ENCODE data around the gene MED27. TPM values are rescaled to one million over a fixed set of nuclear protein-coding genes. Genes with fewer than 3 reads are reported as not detected.

MED27 gene
- total and polyA plus RNA-seq, 10 of the 15 experiments (the other 5 are each of a cell fraction or from before 2014, with no cell fraction given), result 20.3 to 50.3 (median 35.5) TPM

DNA sequence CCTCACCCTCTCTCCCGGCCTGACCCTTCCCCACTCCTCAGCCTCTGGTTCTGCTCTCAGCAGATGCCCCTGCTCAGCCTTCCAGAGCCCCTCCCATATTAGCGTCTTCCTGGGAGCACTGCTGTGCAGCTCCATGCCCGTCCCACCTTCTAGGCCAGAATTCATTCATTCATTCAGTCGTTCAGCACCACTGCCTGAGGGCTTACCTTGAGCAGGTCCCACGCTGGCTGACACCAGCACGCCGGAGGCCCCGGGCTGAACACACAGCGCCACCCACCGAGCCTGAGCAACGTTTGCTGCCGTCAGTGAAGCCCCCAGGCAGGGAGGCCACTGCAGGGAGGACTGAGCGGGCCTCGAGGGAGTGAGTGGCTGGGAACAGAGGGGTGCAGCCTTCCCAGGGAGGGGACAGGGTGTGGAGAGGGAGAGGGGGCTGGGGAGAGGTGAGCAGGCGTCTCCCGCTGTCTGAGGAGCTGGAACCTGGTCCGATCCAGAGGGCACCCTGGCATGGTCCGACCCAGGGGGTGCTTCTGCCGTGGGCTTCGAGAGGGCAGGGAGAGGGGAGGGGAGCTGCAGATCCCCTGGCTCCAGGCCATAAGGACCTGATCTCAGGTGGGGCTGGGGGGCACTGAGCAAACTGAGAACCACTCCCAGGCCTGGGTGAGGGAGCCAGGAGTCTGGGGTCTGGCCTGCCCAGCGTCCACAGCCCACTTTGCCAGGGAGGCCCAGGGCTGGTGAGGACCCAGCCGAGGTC, 241.0 kb downstream of the MED27 start:
- no peak overlapping the region for H3K27ac ChIP-seq (ENCODE audit: control insufficient read depth, insufficient read depth)
- no peaks in the 10 kb centered on the region for H4K20me1 ChIP-seq (ENCODE audit: control insufficient read depth, insufficient read depth)
- RAD21 ChIA-PET (ENCODE audit: unreplicated experiment), result no interaction called here
- H3K4me2 ChIP-seq (ENCODE audit: control insufficient read depth, insufficient read depth), result no peak overlapping the region
- no peak overlapping the region for H3K4me3 ChIP-seq
- CTCF ChIA-PET, result interaction anchor here (2.0 kb wide), 1 partner anchor 398 kb away, joined by 5 read pairs; no protein-coding TSS in a partner anchor
- SMC1A ChIA-PET (ENCODE audit: uncharacterized antibody, unreplicated experiment), result no interaction called here
- TF ChIP-seq ZNF24 (IDR thresholded peaks at IDR 0.05) (0 out of 2 replicates have a peak, but pooled peaks have one; percentile 17), BACH1 (IDR thresholded peaks at IDR 0.05; ENCODE audit: borderline replicate concordance) (no peak)
- no peak overlapping the region for H2AFZ ChIP-seq (ENCODE audit: control insufficient read depth, low read depth, low read length)
- POLR2A ChIA-PET, result no interaction called here
- no peaks in the 10 kb centered on the region for H3K4me1 ChIP-seq (ENCODE audit: control insufficient read depth, insufficient read depth, low read length)
- H3K79me2 ChIP-seq (ENCODE audit: control insufficient read depth, insufficient read depth, low read length), result no peaks in the 10 kb centered on the region
- in situ Hi-C loops (cut with MboI) (no loop called here), intact Hi-C loops (cut with micrococcal nuclease; ENCODE audit: unreplicated experiment) (no loop called here)
- H3K36me3 ChIP-seq (ENCODE audit: control insufficient read depth in 2 of 2, insufficient read depth in 2 of 2, low read length in 1 of 2), result no peaks in the 10 kb centered on the region
- BruUV-seq (replicated peaks), result no TSS peak
- FAIRE-seq (no peak), ATAC-seq (no peak), DNase-seq (ENCODE audit: low read depth, low spot score) (no peak)
- 40% methylated on average over 21 of the region's 22 CpGs for WGBS (ENCODE audit: insufficient coverage, insufficient replicate concordance, low lambda C conversion rate, missing lambda C conversion rate)
- no peaks in the 10 kb centered on the region; a peak in 1 of 4 replicates for H3K27me3 ChIP-seq (replicated peaks in 1 of 2; ENCODE audit: control insufficient read depth in 2 of 2, insufficient read depth in 2 of 2, low read length in 1 of 2)
- H3K9me3 ChIP-seq (replicated peaks; ENCODE audit: control insufficient read depth, insufficient read depth, low read length), result no peaks in the 10 kb centered on the region; the same call in 2 of the 3 replicates
- H3K9ac ChIP-seq (ENCODE audit: control insufficient read depth, insufficient read depth, low read length), result no peak overlapping the region

GRCh38 chr9:131837836-131838235, 241.8 kb downstream of the MED27 start:
- no peaks in the 10 kb centered on the region for H3K79me2 ChIP-seq (ENCODE audit: control insufficient read depth, insufficient read depth, low read length)
- FAIRE-seq (no peak), ATAC-seq (no peak), DNase-seq (ENCODE audit: low read depth, low spot score) (no peak)
- in situ Hi-C loops (cut with MboI), result no loop called here
- CTCF ChIA-PET, result no interaction called here
- H3K4me3 ChIP-seq, result no peak overlapping the region
- no peak overlapping the region for H3K4me2 ChIP-seq (ENCODE audit: control insufficient read depth, insufficient read depth)
- no peaks in the 10 kb centered on the region; the same call in 2 of the 3 replicates for H3K9me3 ChIP-seq (replicated peaks; ENCODE audit: control insufficient read depth, insufficient read depth, low read length)
- RAD21 ChIA-PET (ENCODE audit: unreplicated experiment), result no interaction called here
- no peak overlapping the region for H3K9ac ChIP-seq (ENCODE audit: control insufficient read depth, insufficient read depth, low read length)
- H3K36me3 ChIP-seq (ENCODE audit: control insufficient read depth in 2 of 2, insufficient read depth in 2 of 2, low read length in 1 of 2), result no peaks in the 10 kb centered on the region
- no peak overlapping the region for H2AFZ ChIP-seq (ENCODE audit: control insufficient read depth, low read depth, low read length)
- POLR2A ChIA-PET, result no interaction called here
- no peak overlapping the region for H3K27ac ChIP-seq (ENCODE audit: control insufficient read depth, insufficient read depth)
- H4K20me1 ChIP-seq (ENCODE audit: control insufficient read depth, insufficient read depth), result no peaks in the 10 kb centered on the region
- peaks cover 0 to 1% of the 10 kb centered on the region in 2 experiments; a peak in 1 of 4 replicates for H3K27me3 ChIP-seq (replicated peaks in 1 of 2; ENCODE audit: control insufficient read depth in 2 of 2, insufficient read depth in 2 of 2, low read length in 1 of 2)
- no peak for TF ChIP-seq ZBED1 (IDR thresholded peaks at IDR 0.05; ENCODE audit: borderline replicate concordance)
- TF ChIP-seq GABPA (IDR thresholded peaks at IDR 0.05; ENCODE audit: low read depth), result no peak
- no peak for TF ChIP-seq NFXL1 (IDR thresholded peaks at IDR 0.05; ENCODE audit: borderline replicate concordance)
- intact Hi-C loops (cut with micrococcal nuclease; ENCODE audit: unreplicated experiment), result no loop called here
- SMC1A ChIA-PET (ENCODE audit: uncharacterized antibody, unreplicated experiment), result no interaction called here
- no peaks in the 10 kb centered on the region for H3K4me1 ChIP-seq (ENCODE audit: control insufficient read depth, insufficient read depth, low read length)
- 40% methylated on average over 10 of the region's 10 CpGs for WGBS (ENCODE audit: insufficient coverage, insufficient replicate concordance, low lambda C conversion rate, missing lambda C conversion rate)
- no TSS peak for BruUV-seq (replicated peaks)
